OCI-LY1 (cell line): Measurements from ENCODE around the gene EOMES.

Experiments
- H2AFZ ChIP-seq: fragments of 200-600 bp; sonication (generic), shearing (Covaris generic); 2 replicates; pipeline ENCODE4 v1.6.0; 2014; ENCODE audit warnings: antibody characterized with exemption, mild to moderate bottlenecking, low read length
- H3F3A ChIP-seq: fragments of 200-600 bp; sonication (generic), shearing (Covaris generic); 2 replicates; pipeline ENCODE4 v1.6.0; 2014; ENCODE audit warnings: mild to moderate bottlenecking, antibody characterized with exemption, low read length, moderate library complexity; ENCODE audit not compliant: insufficient read depth
- H3K27ac ChIP-seq: fragments of 200-600 bp; sonication (generic); 2 replicates; pipeline ENCODE4 v1.5.1; 2014; ENCODE audit warnings: low read length, mixed run types, mild to moderate bottlenecking, low read depth; ENCODE audit not compliant: poor library complexity, severe bottlenecking
- H3K27me3 ChIP-seq: fragments of 200-600 bp; sonication (generic); 2 replicates; pipeline ENCODE4 v1.6.0; 2014; ENCODE audit warnings: antibody characterized with exemption, mild to moderate bottlenecking, low read length, moderate library complexity; ENCODE audit not compliant: insufficient read depth
- H3K36me3 ChIP-seq: fragments of 200-600 bp; sonication (generic); 2 replicates; pipeline ENCODE4 v1.6.1; 2014; ENCODE audit warnings: mild to moderate bottlenecking, antibody characterized with exemption, low read length, moderate library complexity, mixed read lengths; ENCODE audit not compliant: insufficient read depth
- H3K4me1 ChIP-seq: fragments of 200-600 bp; sonication (generic); 2 replicates; pipeline ENCODE4 v1.5.1; 2014; ENCODE audit warnings: mild to moderate bottlenecking, low read length, moderate library complexity; ENCODE audit not compliant: insufficient read depth, severe bottlenecking
- H3K4me2 ChIP-seq: fragments of 200-600 bp; sonication (generic), shearing (Covaris generic); 2 replicates; pipeline ENCODE4 v1.6.1; 2014; ENCODE audit warnings: low read length
- H3K4me3 ChIP-seq: fragments of 200-600 bp; sonication (generic); 2 replicates; pipeline ENCODE4 v1.5.1; 2014; ENCODE audit warnings: low read length, low read depth, mild to moderate bottlenecking, mixed read lengths; ENCODE audit not compliant: poor library complexity, severe bottlenecking
- H3K79me2 ChIP-seq: fragments of 200-600 bp; shearing (Covaris generic); 2 replicates; pipeline ENCODE4 v1.6.1; 2016; ENCODE audit warnings: mixed run types, low read length, mixed read lengths; ENCODE audit not compliant: insufficient read depth
- H3K9ac ChIP-seq: fragments of 200-600 bp; sonication (generic), shearing (Covaris generic); 2 replicates; pipeline ENCODE4 v1.6.1; 2014; ENCODE audit warnings: mild to moderate bottlenecking, low read length, mixed read lengths
- H3K9me2 ChIP-seq: fragments of 200-600 bp; sonication (generic), shearing (Covaris generic); 2 replicates; pipeline ENCODE4 v1.6.1; 2014; ENCODE audit warnings: low read depth, mild to moderate bottlenecking, low read length, mixed read lengths
- H3K9me3 ChIP-seq: fragments of 200-600 bp; shearing (Covaris generic); 2 replicates; pipeline ENCODE4 v1.6.1; 2014; ENCODE audit warnings: low read length, mixed read lengths
- H4K20me1 ChIP-seq: fragments of 200-600 bp; sonication (generic), shearing (Covaris generic); 2 replicates; pipeline ENCODE4 v1.6.0; 2016; ENCODE audit warnings: mild to moderate bottlenecking, low read length; ENCODE audit not compliant: insufficient read depth
- EZH2 ChIP-seq: fragments of 200-600 bp; sonication (generic), shearing (Covaris generic); IDR thresholded peaks from 2 replicates; pipeline ENCODE4 v1.8.0; 2017; ENCODE audit warnings: borderline replicate concordance, mixed run types, mild to moderate bottlenecking, antibody characterized with exemption, low read length, moderate library complexity, mixed read lengths
- TF ChIP-seq, protein P1 (sequence below): fragments of 200-600 bp; sonication (generic), shearing (Covaris generic); IDR thresholded peaks from 2 replicates; pipeline ENCODE4 v1.5.1; 2017; ENCODE audit warnings: mild to moderate bottlenecking, antibody characterized with exemption, low read length, moderate library complexity, mixed read lengths

Gene EOMES

DNA sequence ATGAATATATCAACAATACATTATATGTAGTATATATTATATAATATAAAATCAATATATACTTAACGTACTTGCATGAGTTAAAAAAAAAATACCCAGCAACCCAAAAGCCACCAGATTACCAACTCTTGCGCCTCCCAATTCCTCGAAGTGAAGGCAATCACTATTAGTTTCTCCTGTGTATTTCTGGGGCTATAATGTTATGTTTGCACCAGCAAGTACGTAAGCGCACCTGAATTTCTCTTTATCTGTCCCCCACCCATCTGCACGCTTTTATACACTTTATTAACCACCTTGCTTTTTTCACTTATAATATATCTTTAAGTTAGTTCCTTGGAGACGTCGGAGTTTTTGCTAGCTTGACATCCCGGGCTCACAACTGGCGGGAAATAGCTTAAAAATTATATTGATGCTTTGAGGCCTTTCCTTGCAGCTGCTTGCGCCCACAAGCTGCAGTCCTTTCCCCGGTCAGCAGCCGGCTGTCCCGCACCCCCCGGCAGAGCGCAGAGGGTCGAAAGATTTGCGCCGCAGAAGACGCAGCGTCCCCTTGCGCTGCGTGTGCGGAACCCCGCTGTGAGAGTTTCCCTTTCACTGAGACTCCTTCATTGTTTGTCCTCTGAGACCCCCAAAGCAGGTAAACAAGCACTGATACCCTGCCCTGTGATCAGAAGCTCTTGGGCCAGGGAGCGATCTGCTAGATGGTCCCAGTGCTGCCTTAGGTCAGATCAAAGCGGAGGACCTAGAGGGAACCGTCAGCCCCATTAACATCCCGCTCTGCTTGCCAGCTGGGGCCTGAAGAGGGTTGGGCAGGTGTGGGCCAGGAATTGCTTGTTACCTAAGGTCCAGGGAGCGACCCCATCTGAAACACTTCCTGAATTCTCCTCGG is 8.9 kb upstream of the EOMES start:
- no peaks in the 10 kb centered on the region for H3K4me1 ChIP-seq
- TF ChIP-seq, protein P1, sequence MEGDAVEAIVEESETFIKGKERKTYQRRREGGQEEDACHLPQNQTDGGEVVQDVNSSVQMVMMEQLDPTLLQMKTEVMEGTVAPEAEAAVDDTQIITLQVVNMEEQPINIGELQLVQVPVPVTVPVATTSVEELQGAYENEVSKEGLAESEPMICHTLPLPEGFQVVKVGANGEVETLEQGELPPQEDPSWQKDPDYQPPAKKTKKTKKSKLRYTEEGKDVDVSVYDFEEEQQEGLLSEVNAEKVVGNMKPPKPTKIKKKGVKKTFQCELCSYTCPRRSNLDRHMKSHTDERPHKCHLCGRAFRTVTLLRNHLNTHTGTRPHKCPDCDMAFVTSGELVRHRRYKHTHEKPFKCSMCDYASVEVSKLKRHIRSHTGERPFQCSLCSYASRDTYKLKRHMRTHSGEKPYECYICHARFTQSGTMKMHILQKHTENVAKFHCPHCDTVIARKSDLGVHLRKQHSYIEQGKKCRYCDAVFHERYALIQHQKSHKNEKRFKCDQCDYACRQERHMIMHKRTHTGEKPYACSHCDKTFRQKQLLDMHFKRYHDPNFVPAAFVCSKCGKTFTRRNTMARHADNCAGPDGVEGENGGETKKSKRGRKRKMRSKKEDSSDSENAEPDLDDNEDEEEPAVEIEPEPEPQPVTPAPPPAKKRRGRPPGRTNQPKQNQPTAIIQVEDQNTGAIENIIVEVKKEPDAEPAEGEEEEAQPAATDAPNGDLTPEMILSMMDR, result no peak
- TF ChIP-seq EZH2, result no peak
- H2AFZ ChIP-seq, result no peak overlapping the region
- H4K20me1 ChIP-seq, result no peaks in the 10 kb centered on the region
- no peak overlapping the region for H3K4me2 ChIP-seq
- H3K9me2 ChIP-seq, result no peaks in the 10 kb centered on the region
- H3K27ac ChIP-seq, result no peak overlapping the region
- H3K9ac ChIP-seq, result no peak overlapping the region
- no peaks in the 10 kb centered on the region for H3K27me3 ChIP-seq
- no peak overlapping the region for H3K4me3 ChIP-seq
- H3K79me2 ChIP-seq, result no peaks in the 10 kb centered on the region
- H3K36me3 ChIP-seq, result no peaks in the 10 kb centered on the region
- H3K9me3 ChIP-seq, result no peaks in the 10 kb centered on the region
- no peaks in the 10 kb centered on the region for H3F3A ChIP-seq

DNA sequence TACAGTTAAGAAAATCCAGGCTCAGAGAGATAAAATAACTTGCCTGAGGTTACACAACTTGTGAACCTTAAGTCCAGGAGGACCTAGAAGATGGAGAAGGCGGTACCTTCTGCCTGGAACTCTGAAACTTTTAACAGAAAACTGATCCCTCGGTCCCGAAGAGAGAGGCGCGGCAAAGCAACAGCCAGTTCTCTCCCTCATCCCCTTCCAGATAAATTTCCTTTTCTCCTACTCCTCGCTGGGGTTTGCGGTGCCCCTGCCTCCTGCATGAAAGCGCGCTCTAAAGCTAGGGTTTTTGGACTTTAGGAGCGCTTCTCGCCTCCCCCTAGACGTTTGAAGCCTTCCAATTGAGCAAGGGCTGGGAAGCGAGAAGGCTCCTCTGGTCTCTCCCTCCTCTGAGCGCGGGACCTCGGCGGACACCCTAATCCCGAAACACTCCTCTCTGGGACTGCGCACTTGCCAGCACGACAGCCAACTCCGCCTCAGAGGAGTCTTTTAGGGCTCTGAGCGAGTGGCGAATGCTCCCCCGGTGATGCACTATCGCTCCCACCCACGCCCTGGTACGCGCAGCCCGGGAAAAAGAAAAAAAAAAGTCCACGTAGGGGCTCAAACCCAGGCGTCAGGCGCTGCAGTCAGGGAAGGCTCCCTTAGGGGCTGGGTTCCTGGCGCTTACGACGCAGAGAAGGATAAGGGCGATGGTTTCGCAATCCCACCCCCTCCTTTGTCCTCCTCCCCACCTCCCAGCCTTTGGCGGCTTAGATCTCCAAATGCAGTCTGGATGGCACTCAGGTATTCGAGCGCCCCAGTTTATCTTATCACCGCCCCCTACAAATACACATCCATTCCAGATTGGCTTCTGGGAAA is 7.9 kb upstream of the EOMES start:
- H3K27me3 ChIP-seq, result no peaks in the 10 kb centered on the region
- no peaks in the 10 kb centered on the region for H3K4me1 ChIP-seq

DNA sequence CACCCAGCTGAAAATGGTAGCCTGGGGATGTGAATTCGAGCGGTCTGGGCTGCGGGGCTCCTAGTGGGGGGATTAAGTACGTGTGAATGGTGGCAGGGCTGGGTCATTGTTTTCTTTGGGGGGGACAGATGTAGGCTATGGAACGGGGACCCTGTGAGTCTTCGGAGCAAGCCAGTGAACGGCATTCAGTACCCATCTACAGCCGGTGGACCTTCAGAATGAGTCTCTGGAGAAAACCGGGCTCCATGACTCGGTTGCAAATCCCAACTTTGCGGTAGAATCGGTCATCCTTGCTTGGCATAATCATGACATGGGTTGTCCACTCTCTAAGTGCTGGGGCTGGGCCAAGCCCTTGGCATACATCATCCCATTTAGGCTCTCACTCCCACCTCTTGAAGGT is 7.2 kb upstream of the EOMES start:
- H3K79me2 ChIP-seq, result no peaks in the 10 kb centered on the region
- no peaks in the 10 kb centered on the region for H3F3A ChIP-seq
- no peak overlapping the region for H3K4me2 ChIP-seq
- no peaks in the 10 kb centered on the region for H4K20me1 ChIP-seq
- H3K27me3 ChIP-seq, result no peaks in the 10 kb centered on the region
- no peak overlapping the region for H3K9ac ChIP-seq
- no peak overlapping the region for H3K4me3 ChIP-seq
- H3K36me3 ChIP-seq, result no peaks in the 10 kb centered on the region
- H3K4me1 ChIP-seq, result no peaks in the 10 kb centered on the region
- H3K9me3 ChIP-seq, result no peaks in the 10 kb centered on the region
- no peaks in the 10 kb centered on the region for H3K9me2 ChIP-seq
- H2AFZ ChIP-seq, result no peak overlapping the region
- no peak overlapping the region for H3K27ac ChIP-seq
- TF ChIP-seq EZH2, result no peak
- TF ChIP-seq, protein P1, result no peak

More for the DNA sequence above, 7.9 kb upstream of the EOMES start:
- no peak overlapping the region for H3K27ac ChIP-seq
- H3K9ac ChIP-seq, result no peak overlapping the region
- H3K4me2 ChIP-seq, result no peak overlapping the region
- H3K79me2 ChIP-seq, result no peaks in the 10 kb centered on the region
- no peaks in the 10 kb centered on the region for H3F3A ChIP-seq
- no peak overlapping the region for H2AFZ ChIP-seq
- TF ChIP-seq, protein P1, result no peak
- no peak for TF ChIP-seq EZH2
- H3K4me3 ChIP-seq, result no peak overlapping the region
- no peaks in the 10 kb centered on the region for H4K20me1 ChIP-seq
- no peaks in the 10 kb centered on the region for H3K9me3 ChIP-seq
- H3K9me2 ChIP-seq, result no peaks in the 10 kb centered on the region
- no peaks in the 10 kb centered on the region for H3K36me3 ChIP-seq
